ENCODE data around the gene SHROOM4. TPM values are rescaled to one million over a fixed set of nuclear protein-coding genes. Genes with fewer than 3 reads are reported as not detected.

SHROOM4 gene
- total and polyA plus RNA-seq, 8 donors, result 23.0 to 39.1 (median 34.4) TPM

- Histone ChIP-seq H3K4me3 (no peak overlapping the region), H3K9me3 (no peaks in the 10 kb centered on the region), H3K4me1 (no peaks in the 10 kb centered on the region), H3K27me3 (no peaks in the 10 kb centered on the region), H3K36me3 (peaks cover 0 to 3% of the 10 kb centered on the region in 2 donors), H3K27ac (no peak overlapping the region)
- intact Hi-C loops (cut with DNase I), result no loop called here
- ATAC-seq, result no peak
- TF ChIP-seq CTCF (IDR thresholded peaks at IDR 0.05), result no peak
- no peak for DNase-seq
Measured at GRCh38 chrX:50596056-50596455, 217.9 kb downstream of the SHROOM4 start.

- no peak for TF ChIP-seq CTCF (IDR thresholded peaks at IDR 0.05)
- H3K9me3 ChIP-seq, result no peaks in the 10 kb centered on the region
Measured at GRCh38 chrX:50594788-50595187, 219.2 kb downstream of the SHROOM4 start.

GRCh38 chrX:50586980-50587379, 227.0 kb downstream of the SHROOM4 start:
- intact Hi-C loops (cut with DNase I), result no loop called here
- Histone ChIP-seq H3K27me3 (peaks cover 0 to 4% of the 10 kb centered on the region in 2 donors), H3K4me3 (no peak overlapping the region), H3K9me3 (no peaks in the 10 kb centered on the region), H3K27ac (no peak overlapping the region), H3K4me1 (no peaks in the 10 kb centered on the region), H3K36me3 (no peaks in the 10 kb centered on the region)
- no peak for ATAC-seq
- DNase-seq, result no peak
- no peak for TF ChIP-seq CTCF (IDR thresholded peaks at IDR 0.05)

More at GRCh38 chrX:50594788-50595187, 219.2 kb downstream of the SHROOM4 start:
- ATAC-seq (no peak), DNase-seq (no peak)
- Histone ChIP-seq H3K27ac (no peak overlapping the region), H3K27me3 (no peaks in the 10 kb centered on the region), H3K4me3 (no peak overlapping the region), H3K4me1 (no peaks in the 10 kb centered on the region), H3K36me3 (peaks cover 0 to 3% of the 10 kb centered on the region in 2 donors)
- intact Hi-C loops (cut with DNase I), result no loop called here

- H3K27ac ChIP-seq, result no peak overlapping the region
- no peaks in the 10 kb centered on the region for H3K4me1 ChIP-seq
- H3K27me3 ChIP-seq, result peaks cover 0 to 4% of the 10 kb centered on the region in 2 donors
- no peak for TF ChIP-seq CTCF (IDR thresholded peaks at IDR 0.05)
- no peaks in the 10 kb centered on the region for H3K9me3 ChIP-seq
- DNase-seq (no peak), ATAC-seq (no peak)
- no peaks in the 10 kb centered on the region for H3K36me3 ChIP-seq
- intact Hi-C loops (cut with DNase I), result no loop called here
- no peak overlapping the region for H3K4me3 ChIP-seq
Measured at GRCh38 chrX:50586407-50586806, 227.6 kb downstream of the SHROOM4 start.

GRCh38 chrX:50581405-50581804, 232.6 kb downstream of the SHROOM4 start:
- no peak overlapping the region for H3K4me3 ChIP-seq
- no peak for DNase-seq
- H3K9me3 ChIP-seq, result no peaks in the 10 kb centered on the region
- H3K27me3 ChIP-seq, result no peaks in the 10 kb centered on the region
- no peak overlapping the region for H3K27ac ChIP-seq
- intact Hi-C loops (cut with DNase I), result no loop called here
- TF ChIP-seq CTCF (IDR thresholded peaks at IDR 0.05), result no peak
- no peaks in the 10 kb centered on the region for H3K4me1 ChIP-seq
- ATAC-seq, result no peak
- no peaks in the 10 kb centered on the region for H3K36me3 ChIP-seq
